ENCODE measurements around the gene RNASEH1. TPM values are rescaled to one million over a fixed set of nuclear protein-coding genes. Genes with fewer than 3 reads are reported as not detected.

RNASEH1 gene
- total RNA-seq (ENCODE audit: insufficient read depth, low replicate concordance), result 13.7 TPM

DNA sequence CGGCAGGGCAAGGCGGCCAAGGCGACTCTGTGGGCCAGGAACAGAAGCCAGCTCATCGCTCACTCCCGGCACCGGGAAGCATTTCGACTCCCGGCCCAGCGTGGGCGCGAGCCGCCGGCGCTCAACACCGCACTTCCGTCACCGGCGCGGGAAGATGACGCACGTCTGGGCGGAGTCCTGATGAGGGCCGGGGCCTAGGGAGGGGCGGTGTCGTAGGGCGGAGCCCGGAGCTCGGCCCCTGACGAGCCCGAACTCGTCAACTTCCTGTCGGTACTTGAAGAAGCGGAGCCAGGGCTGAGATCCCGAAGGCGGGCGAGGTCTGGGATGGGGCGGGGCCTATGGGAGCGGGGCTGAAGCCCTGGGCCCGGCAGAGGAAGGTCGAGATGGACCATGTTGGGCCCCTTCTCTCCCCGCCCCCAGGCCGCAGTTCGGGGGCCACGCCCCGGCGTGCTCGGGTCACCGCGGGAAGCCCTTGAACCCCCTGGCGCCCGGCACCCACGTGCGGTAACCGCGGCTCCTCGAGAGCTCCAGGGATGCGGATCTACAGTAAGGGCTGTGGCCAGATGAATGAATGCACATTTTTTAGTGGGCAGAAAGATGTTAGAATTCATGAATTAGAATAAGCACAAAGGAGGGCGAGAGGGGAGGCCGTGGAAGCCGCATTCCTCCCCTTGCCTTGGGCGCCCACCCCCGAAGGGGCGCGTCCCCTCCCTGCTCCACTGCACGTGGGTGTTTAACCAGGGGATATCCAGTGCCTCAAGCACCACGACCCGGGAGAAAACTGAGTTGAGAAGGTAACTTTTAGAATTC lies at the start of gene RNASEH1:
TSS of gene RNASEH1 (minus strand) at position 129 of the 810 bp plus-strand sequence. CDS start at position 56, 73 bp downstream.
- DNase-seq (ENCODE audit: low spot score), result peak; percentile 99

DNA sequence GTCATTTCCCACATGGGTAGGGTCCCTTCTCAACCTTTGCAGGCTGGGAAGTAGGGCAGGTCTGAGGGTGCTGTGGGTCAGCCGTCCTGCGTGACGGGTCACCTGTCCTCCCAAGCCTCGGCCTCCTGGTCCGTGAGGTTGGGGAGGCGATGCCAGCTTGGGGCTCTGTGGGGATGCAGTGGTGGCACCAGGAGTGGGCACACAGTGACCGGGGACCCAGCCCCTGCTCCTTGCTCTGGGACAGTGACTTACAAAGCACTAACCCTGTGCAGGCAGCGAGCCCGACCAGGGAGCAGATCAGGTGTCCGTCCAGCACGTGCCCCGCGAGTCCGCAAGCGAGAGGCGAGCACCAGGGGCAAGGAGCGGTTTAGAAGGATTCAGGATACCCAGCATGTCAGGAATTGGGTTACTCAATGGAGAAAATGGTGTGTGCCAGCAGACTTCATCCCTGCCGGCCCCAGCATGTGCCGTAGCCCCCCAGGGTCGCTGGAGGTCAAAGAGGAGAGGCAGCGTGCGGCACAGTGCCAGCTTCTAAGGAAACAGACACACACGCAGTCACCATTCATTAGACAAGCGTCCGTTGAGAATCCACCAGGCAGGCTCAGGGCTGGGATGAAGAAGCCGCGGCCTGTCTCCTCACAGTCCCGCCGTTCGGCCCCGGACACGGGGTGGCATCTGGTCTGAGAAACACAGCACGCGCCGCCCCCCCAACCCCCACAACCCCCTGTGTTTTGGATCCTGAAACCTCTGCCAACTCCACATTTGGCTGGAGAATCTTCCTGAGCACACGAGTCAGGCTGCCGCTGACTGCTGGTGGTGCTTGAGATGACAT lies 48.5 kb upstream of the RNASEH1 start:
- no peak for DNase-seq (ENCODE audit: low spot score)

DNA sequence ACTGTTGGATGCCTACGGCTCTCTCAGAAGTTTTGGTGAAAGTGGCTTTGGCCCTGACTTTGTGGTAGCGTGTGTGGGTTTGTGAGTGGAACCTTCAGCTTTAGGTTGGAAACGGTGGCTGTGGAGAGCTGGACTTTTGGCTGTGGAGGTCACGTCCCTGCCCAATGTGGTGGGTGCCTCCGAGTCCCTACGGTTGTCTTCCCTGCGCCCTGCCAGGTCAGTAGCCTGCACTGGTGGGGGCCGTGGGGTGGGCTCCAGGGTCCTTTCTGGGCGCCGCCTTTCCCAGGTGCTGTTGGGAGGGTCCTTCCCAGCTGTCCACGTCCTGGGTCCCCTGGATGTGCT lies 47.9 kb upstream of the RNASEH1 start:
- no peak for DNase-seq (ENCODE audit: low spot score)

DNA sequence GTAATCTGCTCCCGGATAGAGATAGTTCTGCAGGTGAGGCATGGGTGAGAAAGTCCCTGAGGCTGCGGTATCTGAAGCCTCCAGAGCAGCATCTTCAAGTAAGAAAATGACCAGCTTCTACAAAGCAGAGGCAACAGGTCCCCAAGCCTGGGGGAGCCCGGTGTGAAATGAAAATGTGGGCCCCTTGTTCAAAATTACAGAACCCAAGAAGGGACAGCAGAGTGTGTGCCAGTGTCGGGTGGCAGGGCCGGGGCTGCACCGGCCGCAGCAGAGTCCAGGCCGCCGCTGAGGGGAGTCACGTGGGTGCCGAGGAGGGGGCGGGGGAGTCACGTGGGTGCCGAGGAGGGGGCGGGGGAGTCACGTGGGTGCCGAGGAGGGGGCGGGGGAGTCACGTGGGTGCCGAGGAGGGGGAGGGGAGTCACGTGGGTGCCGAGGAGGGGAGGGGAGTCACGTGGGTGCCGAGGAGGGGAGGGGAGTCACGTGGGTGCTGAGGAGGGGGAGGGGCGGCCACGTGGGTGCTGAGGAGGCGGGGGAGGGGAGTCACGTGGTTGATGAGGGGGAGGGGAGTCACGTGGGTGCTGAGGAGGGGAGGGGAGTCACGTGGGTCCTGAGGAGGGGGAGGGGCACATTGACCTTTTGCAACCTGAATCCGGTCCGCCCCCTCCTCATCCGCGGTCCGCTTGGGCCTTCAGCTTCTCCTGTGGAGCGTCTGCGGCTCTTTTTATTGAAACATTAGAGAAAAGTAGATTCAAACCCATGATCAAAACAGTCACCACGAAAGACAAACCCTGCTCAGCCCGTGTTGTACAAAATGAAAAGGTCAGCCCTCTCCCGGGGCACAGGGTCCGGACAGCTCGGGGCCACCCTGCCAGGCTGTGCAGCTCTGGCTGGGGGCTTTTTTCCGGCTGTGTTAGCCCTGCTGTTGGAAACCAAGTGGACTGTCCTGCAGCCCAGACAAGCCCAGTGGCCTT lies 47.1 kb upstream of the RNASEH1 start:
- DNase-seq (ENCODE audit: low spot score), result no peak

DNA sequence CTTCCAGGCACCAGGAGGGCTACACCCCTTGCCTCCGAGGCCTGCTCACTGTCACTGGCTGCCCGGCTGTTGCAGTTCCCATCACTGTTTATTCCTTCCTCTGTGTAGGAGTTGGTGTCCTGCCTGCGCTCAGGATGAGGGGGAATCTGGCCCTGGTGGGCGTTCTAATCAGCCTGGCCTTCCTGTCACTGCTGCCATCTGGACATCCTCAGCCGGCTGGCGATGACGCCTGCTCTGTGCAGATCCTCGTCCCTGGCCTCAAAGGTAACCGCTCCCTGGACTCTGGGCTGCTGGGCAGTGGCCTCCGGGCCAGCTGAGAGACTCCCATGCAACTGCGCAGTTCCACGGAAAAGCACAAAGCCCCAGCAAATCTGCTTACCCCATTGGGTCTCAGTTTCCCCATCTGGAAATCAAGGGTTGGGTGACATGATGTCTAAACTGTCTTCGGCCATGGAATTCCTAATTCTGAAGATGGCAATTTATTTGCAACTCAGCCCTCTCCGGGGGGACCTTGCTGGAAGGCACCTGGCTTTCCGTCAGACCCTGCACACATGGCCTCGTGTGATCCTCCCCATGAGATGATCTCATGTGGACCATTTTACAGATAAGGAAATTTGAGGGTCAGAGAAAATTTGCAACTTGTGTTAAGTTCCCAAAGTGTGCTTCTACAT lies 46.2 kb upstream of the RNASEH1 start:
- DNase-seq (ENCODE audit: low spot score), result no peak

DNA sequence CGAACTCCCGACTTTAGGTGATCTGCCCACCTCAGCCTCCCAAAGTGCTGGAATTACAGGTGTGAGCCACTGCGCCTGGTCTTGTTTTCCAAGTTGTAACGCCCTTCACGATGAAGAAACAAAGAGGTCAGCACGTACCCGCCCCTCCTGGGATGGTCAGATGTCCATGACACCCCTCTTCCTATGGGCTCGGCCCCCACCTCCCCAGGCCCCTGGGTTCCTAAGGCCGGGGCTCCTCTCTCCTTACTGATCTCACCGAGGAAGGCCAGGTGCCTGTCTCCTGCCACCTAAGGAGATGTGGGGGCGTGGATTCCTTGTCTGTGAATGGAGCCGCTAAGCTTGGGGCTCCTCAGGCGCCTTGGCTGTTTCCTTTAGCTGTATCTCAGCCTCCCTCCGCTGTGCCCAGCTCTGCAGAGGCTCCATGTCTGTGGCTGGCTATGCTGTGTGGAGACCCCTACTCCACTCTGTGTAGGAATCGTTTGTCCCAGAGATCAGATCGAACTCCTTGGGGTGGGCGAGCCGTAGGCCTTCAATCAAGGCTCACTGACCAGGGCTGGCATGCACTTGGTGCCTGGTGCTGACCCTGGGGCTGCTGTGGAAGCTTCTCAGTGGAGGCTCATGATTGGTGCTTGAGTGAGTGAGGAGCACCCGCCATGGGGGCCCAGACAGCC lies 45.5 kb upstream of the RNASEH1 start:
- DNase-seq (ENCODE audit: low spot score), result no peak

- no peak for DNase-seq (ENCODE audit: low spot score)
Measured at GRCh38 chr2:3602553-3603339, 44.6 kb upstream of the RNASEH1 start.

GRCh38 chr2:3601561-3602271 lies 43.6 kb upstream of the RNASEH1 start:
- DNase-seq (ENCODE audit: low spot score), result no peak

DNA sequence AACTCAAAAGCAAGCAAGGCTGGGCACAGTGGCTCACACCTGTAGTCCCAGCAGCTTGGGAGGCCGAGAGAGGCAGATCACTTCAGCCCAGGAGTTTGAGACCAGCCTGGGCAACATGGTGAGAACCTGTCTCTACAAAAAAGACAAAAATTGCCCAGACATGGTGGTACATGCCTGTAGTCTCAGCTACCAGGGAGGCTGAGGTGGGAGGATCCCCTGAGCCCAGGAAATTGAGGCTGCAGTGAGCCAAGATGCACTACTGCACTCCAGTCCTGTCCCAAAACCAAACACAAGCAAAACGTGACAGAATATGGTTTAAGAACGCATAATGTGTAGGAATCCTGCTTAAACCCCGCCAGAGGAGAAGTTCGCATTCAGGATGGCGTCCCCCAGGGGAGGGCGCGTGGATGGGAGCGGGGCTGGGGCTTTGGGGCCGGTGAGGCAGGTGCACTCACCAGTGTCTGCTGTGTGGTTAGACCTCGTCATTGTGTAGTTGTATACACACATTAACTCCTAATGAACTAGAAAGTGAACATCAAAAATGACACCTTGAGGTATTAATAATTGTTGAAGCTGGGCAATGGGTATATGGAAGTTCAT lies 42.2 kb upstream of the RNASEH1 start:
- no peak for DNase-seq (ENCODE audit: low spot score)

GRCh38 chr2:3598912-3599854 lies 41.0 kb upstream of the RNASEH1 start:
- DNase-seq (ENCODE audit: low spot score), result no peak

DNA sequence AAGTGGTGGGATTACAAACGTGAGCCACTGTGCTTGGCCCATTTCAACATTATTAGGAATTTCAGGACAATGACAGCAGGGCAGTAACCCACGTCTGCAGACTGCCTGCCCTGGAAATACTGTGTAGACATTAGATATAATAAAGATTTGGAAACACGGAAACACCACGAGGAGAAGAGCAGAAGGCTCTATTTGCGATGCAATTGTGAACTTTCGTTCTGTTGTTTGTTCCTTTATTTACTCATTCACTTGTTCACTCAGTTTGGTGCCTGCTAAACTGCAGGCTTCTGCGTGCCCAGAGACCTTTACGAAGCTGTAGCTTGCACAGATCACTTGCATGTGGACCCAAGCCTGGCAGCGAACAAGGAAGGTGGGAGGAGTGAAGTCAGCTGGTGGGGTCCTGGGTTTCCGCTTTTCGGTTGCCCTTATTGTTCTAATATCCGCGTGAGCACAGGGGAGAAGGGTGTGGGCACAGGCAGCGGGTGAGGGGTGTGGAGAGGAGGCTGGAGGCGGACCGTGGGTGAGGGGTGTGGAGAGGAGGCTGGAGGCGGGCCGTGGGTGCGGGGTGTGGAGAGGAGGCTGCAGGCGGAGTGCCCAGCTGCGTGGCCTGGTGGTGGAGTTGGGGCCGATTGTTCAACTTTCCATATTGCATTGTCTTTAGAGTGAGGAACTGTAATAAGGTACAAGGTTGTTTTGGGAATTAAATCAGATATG lies 40.2 kb upstream of the RNASEH1 start:
- DNase-seq (ENCODE audit: low spot score), result no peak

GRCh38 chr2:3597567-3597966 lies 39.4 kb upstream of the RNASEH1 start:
- no peak for DNase-seq (ENCODE audit: low spot score)

DNA sequence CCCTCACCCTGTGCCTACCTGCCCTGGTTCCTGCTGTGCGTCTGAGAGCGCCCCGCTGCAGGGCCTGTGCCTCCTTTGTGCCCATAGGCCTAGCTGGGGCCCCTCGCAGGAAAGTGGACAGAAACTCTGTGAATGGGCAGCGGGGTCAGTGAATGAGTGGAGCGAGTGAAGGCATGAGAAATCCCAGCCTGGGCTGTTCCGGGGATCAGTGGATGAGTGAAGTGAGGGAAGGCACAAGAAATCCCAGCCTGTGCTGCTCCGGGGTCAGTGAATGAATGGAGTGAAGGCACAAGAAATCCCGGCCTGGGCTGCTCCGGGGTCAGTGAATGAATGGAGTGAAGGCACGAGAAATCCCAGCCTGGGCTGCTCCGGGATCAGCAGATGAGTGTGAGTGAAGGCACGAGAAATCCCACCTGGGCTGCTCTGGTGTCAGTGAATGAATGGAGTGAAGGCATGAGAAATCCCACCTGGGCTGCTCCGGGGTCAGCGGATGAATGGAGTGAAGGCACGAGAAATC lies 38.8 kb upstream of the RNASEH1 start:
- DNase-seq (ENCODE audit: low spot score), result no peak

GRCh38 chr2:3595985-3596384 lies 37.9 kb upstream of the RNASEH1 start:
- no peak for DNase-seq (ENCODE audit: low spot score)

- DNase-seq (ENCODE audit: low spot score), result no peak
Measured at GRCh38 chr2:3595404-3595803, 37.3 kb upstream of the RNASEH1 start.

- DNase-seq (ENCODE audit: low spot score), result peak; percentile 27
Measured at GRCh38 chr2:3594493-3595281, 36.6 kb upstream of the RNASEH1 start, which contains the start of gene COLEC11. COLEC11 (plus strand) TSS chr2:3595112; CDS start chr2:3604341, 9,229 bp downstream.

All from umbilical cord (tissue), 2 donors.